Fibroblast of the conjunctiva (primary cell): ENCODE results near the gene BTG3.

Source experiments
- DNase-seq: peaks from one replicate; pipeline ENCODE4 v3.0.0-alpha.2; 2010; ENCODE audit warnings: low read depth

Gene BTG3, protein sequence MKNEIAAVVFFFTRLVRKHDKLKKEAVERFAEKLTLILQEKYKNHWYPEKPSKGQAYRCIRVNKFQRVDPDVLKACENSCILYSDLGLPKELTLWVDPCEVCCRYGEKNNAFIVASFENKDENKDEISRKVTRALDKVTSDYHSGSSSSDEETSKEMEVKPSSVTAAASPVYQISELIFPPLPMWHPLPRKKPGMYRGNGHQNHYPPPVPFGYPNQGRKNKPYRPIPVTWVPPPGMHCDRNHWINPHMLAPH

DNA sequence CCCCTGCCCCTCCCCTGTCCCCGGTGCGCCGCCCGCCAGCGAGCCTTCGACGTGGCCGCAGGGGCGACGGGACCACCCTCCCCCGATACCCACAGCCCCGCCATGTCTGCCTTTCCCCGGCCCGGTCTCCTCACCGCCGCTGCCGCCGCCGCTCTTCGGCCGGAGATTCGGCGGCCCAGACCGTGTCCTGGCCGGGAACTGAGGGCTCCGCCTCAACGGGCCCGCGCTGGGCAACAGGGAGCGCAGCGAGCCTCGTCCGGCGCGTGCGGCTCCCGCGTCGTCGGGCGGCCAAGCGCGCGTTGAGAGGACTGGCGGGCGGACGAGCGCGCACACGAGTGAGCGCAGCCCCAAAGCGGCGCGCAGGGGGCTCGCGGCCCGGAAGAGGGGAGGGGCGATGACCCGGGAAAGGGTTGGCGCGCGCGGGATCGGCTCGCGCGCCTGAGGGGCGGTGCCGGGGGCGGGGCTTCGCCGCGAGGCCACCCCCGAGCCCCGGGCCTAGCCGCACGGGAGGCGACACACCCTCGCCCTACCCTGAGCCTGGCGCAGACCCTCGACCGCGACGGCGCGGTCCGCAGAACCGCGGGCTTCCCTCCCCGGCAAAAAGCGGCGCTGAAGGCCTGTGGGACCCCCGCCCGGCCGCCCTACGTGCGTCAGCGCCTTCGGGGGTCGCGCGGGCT is at the start of gene BTG3:
Gene BTG3 (minus strand): TSS at position 337 of the 677 bp plus-strand sequence. CDS start 3,757 bp downstream, outside the sequence.
- DNase-seq, result peak; percentile 48

DNA sequence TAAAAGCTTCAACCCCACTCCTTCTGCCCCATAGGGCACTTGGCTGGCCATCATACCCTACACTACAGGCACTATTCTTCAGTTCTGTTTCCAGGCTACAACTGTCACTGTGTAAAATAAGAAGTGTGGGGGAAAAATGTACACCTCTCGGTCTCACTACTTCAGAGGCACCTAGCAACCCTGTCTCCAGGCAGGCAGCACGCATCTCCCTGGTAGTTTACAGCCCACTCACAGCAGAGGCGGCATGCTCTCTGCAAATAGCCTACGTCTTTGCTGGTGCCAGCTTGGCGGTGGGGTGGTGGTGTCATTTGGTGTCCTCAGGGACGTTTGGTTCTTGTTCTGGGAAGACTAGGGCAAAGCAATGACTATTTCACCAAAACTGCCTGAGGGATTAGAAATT is 48.2 kb upstream of the BTG3 start:
- no peak for DNase-seq

DNA sequence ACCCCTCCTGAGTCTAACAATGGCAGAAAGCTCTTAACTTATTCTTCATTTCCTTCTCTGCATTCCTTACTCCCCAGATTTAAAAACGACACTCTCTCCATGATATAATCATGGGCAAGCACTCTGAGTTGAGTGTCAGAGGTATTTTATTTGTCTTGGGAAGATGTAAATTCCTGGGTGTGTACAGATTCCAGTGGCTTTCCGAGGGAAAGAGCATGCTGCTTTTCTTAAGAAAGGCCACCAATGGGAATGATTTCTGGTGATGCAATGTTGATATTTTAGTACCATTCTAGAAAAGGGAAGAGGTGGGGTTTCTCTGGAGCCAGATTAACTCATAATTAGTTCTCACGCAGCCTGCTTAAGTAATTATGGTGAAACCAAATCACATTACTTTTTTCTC is 47.8 kb upstream of the BTG3 start:
- no peak for DNase-seq

DNA sequence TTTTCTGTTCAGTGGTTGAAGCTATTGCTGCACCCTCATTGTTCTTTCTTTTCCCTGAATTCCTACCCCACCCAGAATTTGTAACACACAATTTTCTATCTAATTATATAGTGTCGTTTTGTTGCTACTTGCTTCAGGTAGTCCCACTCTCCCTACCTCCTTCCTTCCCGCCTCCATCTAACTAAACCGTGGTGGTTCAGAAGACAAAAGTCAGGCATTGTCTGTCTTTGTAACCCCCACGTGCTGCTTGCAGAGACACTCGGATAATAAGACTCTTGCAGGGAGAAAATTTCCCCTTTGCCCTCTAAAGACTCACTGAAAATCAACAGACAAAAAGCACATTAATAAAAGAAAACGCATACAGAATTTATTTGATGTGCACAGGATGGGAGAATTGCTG is 46.2 kb upstream of the BTG3 start:
- no peak for DNase-seq

DNA sequence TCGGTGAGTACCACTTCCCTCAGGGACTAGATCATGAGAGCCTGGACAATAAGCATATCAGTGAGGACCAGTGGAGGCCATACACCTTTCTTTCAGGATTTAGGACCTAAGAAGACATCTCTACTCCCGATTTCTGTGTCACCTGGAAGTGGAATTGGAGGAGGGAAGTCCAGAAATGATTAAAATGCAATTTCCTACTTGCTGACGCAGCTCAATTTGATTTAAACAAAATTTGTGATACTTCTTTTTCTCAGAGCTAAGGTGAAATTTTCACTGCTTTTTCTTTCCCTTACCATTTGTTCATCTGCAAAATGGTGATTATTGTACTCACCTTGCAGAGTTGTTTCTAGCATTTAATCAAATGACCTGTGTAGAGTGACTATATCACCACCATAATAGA is 38.8 kb upstream of the BTG3 start:
- no peak for DNase-seq

DNA sequence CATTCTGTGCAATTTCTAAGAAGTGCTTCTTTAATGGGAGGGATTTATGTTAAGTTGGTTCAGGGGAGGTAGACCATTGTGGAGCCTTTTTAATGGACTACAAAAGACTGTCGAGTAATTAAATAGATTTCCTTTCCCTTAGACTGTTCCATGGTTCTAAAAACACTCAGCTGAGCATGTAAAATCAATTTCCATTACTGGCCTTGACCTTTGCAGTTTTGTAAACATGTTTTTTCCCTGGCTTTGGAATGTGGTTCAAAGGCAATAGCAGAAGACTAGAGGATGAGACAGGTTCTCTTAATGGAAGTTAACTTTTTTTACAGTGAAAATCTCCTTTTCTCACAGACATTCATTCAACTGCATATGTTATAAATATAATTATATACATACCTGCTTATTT is 37.6 kb upstream of the BTG3 start:
- DNase-seq, result no peak

DNA sequence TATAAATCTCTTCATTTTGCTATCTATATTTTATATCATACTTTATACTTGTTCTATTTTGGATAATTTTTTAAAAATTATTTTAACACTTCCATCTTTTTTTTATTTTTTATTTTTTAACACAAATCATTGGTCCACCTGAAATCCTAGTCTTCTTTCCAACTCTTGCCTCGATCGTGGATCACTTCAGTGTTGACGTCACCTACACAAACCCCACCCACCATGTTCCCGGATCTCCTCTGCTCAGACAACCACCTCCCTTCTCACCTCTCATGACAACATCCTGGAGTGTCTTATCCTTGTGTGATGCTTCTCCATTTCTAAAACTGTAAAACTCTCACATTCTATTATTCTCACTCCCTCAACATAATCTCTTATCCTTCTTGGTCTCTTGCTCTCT is 34.1 kb upstream of the BTG3 start:
- DNase-seq, result no peak

DNA sequence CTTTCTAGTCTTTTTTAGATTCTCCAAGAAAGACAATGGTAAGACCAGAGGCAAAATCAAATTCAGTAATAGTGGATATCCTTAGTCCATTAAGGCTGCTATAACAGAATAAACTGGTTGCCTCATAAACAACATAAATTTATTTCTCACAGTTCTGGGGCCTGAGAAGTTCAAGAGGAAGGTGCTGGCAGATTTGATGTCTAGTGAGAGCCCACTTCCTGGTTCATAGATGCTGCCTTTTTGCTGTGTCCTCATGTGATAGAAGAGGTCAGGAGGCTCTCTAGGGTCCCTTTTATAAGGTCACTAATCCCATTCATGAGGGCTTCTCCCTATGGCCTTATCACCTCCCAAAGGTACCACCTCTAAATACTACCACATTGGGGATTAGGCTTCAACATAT is 31.5 kb upstream of the BTG3 start:
- DNase-seq, result no peak

DNA sequence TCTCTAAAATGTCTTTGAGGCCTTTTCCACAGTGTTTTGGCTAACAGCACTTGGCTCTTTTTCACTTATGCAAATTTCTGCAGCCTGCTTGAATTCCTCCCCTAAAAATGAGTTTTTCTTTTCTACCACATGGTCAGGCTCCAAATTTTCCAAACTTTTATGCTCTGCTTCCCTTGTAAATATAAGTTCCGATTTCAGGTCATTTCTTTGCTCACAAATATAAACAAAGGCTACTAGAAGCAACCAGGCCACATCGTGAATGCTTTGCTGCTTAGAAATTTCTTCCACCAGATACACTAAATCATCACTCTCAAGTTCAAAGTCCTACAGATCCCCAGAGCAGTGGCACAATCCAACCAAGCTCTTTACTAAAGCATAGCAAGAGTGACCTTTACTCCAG is 28.1 kb upstream of the BTG3 start:
- no peak for DNase-seq

DNA sequence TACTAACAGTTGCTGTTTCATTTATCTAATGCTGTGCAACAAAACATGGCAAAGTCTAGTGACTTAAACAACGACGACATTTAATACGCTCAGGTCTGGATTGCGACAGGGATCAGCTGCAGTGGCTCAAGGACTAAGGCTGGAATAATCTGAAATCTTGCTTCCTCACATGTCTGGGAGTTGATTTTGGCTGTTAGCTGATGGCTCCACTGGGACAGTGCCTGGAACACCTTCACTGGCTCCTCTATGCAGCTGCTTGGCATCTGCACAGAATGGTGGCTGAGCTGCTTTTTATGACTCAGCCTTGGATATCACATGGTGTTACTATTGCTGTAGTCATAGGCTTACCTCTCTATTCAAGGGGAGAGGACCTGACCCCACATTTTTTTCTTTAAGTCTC is 24.0 kb upstream of the BTG3 start:
- DNase-seq, result no peak

DNA sequence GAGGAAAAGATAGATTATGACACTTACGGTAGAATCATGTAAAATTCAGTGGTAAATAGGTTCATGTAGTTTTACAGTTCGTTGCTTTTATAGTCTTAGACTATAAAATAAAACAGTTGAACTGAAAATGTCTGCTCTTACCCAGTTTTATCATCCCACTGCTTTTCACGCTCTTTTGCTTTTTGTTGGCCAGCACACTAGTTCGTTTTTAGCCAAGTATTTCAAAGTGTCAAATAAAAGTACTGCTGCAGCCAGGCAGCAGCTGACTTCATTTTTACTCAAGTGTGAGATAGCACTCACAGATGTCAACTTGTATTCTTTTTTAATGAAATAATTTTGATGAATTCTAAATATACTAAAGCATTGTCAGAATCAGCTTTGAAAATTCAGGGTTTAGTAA is 18.5 kb upstream of the BTG3 start:
- no peak for DNase-seq

DNA sequence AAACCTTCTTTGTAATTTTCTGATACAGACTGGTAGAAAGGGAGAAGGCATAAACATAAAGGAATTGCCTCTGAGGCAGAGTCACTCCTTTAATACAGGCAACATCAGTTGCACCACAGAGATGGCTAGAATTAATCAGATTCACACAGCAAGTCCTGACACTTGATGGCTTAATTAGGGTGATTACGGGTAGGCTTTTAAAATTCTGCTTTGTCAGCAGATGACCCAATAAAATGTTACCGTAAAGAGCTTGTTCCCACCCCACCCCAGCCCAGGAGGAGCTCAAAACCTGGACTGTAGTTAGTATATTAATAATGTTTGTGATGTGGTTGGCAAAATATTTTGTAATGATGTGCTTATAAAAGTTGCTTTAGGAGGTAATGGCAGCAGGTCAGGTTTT is 9.3 kb upstream of the BTG3 start:
- no peak for DNase-seq

DNA sequence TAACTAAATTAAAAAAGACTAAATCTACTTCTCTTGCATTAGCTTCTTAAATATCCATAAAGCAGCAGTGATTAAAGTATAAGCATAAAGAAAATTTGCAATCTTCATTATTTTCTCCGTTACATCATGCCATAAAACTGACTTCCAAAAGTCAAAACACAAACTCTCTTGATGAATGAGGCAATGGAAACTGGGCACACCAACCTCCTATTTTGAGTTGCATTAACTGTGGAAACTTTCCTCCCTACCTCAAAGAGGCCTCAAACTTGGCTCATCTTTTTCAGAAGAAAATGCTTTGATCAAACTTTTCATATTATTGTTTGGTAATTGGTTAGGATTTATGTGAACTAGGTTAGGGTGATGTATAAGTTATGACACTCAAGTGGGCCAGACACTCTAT is 4.1 kb upstream of the BTG3 start:
- no peak for DNase-seq

DNA sequence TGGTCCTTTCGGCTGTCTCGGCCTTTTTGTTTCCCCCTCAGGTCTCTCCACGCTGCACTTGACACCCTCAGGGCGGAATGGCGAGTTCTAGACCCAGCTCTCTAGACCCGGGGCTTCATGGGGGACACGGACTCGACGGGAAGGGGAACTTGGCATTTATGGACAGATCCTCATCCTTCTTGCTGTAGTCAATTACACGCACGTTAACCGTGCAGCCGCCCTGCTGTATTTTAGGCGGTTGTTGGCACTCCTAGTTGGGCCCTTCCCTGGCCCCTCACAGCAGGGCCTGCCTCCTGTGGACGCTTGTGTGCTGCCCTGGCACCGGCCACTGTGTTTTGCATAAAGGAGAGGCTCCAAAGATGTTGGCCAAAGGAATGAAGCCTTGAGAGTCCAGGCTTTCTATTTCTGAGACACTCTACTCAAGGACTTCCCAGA is 558 bp upstream of the BTG3 start:
- no peak for DNase-seq

DNA sequence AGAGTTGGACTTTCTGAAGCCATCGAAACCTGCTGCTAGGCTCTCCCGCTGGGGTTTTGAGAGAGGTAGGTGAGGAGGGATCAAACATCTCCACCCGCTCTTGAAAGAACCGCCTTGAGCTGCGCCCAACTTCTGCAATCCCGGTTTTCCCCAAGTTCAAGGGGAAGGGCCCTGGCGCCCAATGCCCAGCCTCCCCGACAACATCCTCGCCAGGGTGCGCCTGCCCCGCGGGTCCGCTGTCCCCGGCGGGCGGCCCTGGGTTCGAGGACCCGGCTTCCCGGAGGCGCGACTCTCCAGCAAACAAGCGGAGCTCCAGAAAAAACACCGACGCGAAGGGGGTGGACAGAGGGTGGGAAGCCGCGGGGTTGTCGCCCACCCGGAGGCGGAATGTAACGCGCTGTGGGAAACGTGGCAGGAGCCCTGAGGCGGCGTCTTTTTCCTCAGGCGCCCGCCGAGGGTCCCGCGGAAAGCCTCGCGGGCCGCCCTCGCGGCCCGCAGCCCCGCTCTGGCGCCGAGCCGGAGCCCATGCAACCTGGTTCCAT is 607 bp downstream of the BTG3 start:
- DNase-seq, result no peak

DNA sequence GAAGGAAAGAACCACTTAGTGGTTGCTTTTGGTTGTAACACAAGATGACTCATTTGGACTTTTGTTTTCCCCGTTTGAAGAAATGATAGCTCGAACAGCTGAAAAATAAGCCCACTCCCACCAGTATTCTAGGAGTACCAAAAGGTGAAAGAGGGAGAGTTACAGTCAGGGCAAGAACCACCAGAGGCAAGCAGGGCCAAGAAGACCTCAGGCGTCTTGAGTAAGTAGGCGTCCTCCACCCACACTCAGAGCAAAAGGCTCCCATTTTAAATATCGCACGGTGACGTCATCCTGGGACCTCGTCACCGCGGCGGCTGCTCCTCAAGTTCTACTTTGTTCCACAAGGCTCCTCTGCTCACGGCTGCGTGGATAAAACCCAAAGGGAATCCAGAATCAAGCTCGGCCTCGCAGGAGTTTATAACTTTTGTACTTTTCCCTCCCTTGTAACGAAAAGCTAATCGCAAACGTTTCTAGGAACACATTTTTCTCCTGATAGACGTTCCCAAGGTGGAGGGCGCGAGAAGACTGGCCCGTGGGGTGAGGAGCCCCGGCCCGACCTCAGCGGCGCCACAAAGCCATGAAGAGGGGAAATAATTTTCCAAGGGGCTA is 1.2 kb downstream of the BTG3 start:
- DNase-seq, result peak; percentile 80

DNA sequence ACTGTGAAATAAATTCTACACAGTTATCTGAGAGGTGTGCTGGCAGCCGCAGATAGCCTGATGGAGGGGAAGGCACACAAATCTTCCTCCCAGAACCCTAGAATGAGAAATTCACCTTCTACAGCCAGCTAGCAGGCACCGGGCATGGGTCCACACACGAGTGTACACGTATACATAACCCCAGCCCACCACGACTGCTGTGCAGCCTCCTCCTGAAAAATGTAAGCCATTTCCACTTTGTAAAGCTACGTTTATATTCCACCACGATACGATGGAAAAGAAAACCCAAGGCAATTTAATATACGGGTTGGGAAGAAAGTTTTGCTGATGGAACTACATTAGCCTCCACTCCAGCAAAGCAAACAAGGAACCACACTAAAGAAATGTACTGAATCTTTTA is 1.8 kb downstream of the BTG3 start:
- no peak for DNase-seq

DNA sequence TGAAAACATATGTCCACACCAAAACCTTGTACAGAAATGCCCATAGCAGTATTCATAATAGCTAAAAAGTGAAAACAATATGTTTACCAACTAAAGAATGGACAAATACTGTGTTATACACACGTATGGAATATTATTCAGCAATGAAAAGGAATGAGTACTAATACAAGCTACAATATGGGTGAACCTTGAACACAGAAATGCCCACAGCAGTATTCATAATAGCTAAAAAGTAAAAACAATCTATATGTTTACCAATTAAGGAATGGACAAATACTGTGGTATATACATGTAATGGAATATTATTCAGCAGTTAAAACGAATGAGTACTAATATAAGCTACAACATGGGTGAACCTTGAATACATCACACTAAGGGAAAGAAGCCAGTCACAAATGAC is 3.0 kb downstream of the BTG3 start:
- DNase-seq, result no peak

DNA sequence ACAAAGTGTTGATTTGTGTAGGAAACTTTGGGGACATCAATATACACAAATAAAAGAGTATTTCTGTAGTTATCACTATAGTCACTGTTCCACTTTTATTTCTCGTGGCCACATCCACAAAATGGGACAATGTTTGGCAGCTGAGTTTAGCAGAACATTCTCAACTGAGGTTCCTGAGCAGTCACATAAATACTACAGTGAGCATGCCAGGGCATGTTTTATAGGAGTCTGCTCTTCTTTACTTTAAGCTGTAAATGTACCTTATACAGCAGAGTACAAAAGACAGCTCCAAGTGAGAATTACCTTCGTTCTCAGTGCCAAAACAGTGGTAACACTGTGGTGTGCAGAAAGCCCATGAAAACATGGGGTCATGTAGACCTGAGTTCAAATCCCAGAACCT is 5.0 kb downstream of the BTG3 start:
- DNase-seq, result no peak

DNA sequence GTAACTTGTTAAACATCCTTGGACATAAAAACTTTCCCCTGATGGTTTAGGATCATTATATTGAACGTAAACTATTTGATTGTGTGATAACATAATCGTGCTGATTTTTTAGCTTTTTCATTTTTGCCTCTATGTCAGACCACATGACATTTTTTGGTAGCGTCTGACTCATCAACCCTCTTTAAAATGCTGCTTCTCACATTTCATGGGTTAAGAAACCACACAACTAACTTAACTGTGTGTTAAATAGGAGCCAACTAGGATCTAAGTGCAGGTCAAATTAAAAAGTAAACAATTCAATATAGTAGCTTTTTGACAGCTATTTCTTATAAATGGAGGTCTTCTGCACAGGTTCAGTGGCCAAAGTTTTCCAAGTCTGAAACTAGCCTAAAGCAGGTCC is 9.8 kb downstream of the BTG3 start:
- DNase-seq, result peak; percentile 23

DNA sequence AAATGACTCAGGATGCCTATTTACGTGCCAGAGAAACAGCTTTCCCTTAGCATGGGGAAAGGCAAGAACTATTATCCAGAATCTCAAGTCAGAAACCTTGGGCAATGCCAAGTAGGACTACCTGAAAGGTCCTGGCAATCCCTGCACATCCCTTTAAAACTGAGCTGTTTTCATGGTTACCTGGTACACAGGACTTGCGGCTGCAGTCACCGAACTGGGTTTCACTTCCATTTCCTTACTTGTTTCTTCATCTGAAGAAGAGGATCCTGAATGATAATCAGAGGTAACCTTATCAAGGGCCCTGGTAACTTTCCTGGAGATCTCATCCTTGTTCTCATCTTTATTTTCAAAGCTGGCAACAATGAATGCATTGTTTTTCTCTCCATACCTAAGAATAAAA is 14.3 kb downstream of the BTG3 start:
- DNase-seq, result no peak

DNA sequence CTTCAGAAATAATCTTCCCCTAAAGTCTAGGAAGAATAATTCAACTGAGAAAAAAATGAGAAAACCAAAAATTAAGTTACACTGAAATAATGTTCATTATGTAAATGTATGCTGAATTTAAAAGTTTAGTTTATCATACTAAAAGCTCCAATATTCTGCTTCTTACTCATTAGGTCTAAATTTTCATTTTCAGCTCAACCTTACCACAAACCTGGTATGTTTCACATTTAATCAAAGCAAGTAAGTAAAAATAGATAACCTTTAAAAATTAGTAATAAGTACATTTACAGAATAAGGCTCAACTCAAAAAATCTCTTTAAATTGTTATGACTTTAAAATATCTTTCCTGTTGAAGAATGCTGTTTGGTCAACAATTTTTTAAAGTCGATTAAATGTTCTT is 15.0 kb downstream of the BTG3 start:
- no peak for DNase-seq

DNA sequence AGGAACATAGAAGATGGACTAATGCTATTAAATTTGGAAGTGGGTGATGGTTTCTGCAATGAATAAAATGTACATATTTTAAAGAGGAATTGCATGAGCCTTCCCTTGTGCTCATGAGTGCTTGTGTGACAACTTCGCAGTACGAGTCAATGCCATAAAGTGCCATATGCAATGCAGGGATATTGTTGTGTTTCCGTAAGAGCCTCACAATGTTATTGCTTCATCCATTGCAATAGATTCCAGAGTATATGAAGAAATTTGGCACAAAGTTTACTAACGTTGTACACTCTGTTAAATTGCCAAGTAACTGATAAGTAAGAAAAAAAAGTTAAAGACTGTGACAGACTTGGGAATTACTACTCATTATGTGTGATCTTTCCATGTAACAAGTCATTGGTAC is 22.3 kb downstream of the BTG3 start:
- peak; percentile 56 for DNase-seq
